PC-3 (cell line): ENCODE data around the gene MPZL1. TPM values are rescaled to one million over a fixed set of nuclear protein-coding genes. Genes with fewer than 3 reads are reported as not detected.

Source experiments
- ATAC-seq: fragments of 200-7000 bp; cut with Tn5 transposase; 2 replicates; pipeline ENCODE4 v1.9.1; 2020; ENCODE audit warnings: mild to moderate bottlenecking, moderate library complexity
- BruUV-seq: library from RNA; stranded (reverse); fragments of 400-500 nt; replicated peaks from 2 replicates; lab custom pipeline; 2021; lab: Mats Ljungman, UMichigan
- CTCF ChIA-PET: fragments of 300-600 bp; sonication (Branson Sonifier 250); formaldehyde crosslinking; loops from one replicate; lab custom pipeline; 2022; ENCODE audit warnings: antibody characterized with exemption; lab: Charles Lee
- POLR2A ChIA-PET: fragments of 300-600 bp; sonication (Branson Sonifier 250); formaldehyde crosslinking; loops from one replicate; lab custom pipeline; 2022; ENCODE audit warnings: antibody characterized with exemption; ENCODE audit not compliant: unreplicated experiment; lab: Charles Lee
- DNase-seq: peaks from one replicate; pipeline ENCODE4 v3.0.0-alpha.2; 2015
- H2AFZ ChIP-seq: fragments of 300-600 bp; sonication (generic); 2 replicates; pipeline ENCODE4 v1.6.0; 2016; ENCODE audit warnings: antibody characterized with exemption, low read length
- H3F3A ChIP-seq: fragments of 300-600 bp; sonication (generic); one replicate; pipeline ENCODE4 v1.6.0; 2017; ENCODE audit warnings: antibody characterized with exemption, low read length, control low read depth, mild to moderate bottlenecking; ENCODE audit not compliant: unreplicated experiment
- H3K27ac ChIP-seq: fragments of 300-600 bp; sonication (generic); 2 replicates; pipeline ENCODE4 v1.5.1; 2016; ENCODE audit warnings: mild to moderate bottlenecking, low read length
- H3K27me3 ChIP-seq: fragments of 300-600 bp; sonication (generic); 2 replicates; pipeline ENCODE4 v1.6.1; 2016; ENCODE audit warnings: low read length, mixed read lengths
- H3K36me3 ChIP-seq: fragments of 300-600 bp; sonication (generic); 2 replicates; pipeline ENCODE4 v1.6.1; 2016; ENCODE audit warnings: low read depth, mixed run types, low read length, mixed read lengths
- H3K4me1 ChIP-seq: fragments of 300-600 bp; sonication (generic); 2 replicates; pipeline ENCODE4 v1.5.1; 2016; ENCODE audit warnings: low read length; ENCODE audit not compliant: insufficient read depth
- H3K4me2 ChIP-seq: fragments of 300-600 bp; sonication (generic); 2 replicates; pipeline ENCODE4 v1.6.0; 2016; ENCODE audit warnings: low read length
- H3K4me3 ChIP-seq: fragments of 300-600 bp; sonication (generic); 2 replicates; pipeline ENCODE4 v1.5.1; 2016; ENCODE audit warnings: mild to moderate bottlenecking, low read length, mixed read lengths
- H3K79me2 ChIP-seq: fragments of 300-600 bp; sonication (generic); 2 replicates; pipeline ENCODE4 v1.6.1; 2017; ENCODE audit warnings: low read length, mixed read lengths
- H3K9ac ChIP-seq: fragments of 300-600 bp; sonication (generic); 2 replicates; pipeline ENCODE4 v1.6.0; 2016; ENCODE audit warnings: mild to moderate bottlenecking, low read length
- H3K9me2 ChIP-seq: fragments of 300-600 bp; sonication (generic); replicated peaks from 2 replicates; pipeline ENCODE4 v1.6.1; 2016; ENCODE audit warnings: mixed run types, low read length, mixed read lengths
- H3K9me3 ChIP-seq: fragments of 300-600 bp; sonication (generic); 2 replicates; pipeline ENCODE4 v1.6.1; 2016; ENCODE audit warnings: low read length, mixed read lengths
- H4K20me1 ChIP-seq: fragments of 300-600 bp; sonication (generic); 2 replicates; pipeline ENCODE4 v1.6.1; 2016; ENCODE audit warnings: low read length, mixed read lengths
- CTCF ChIP-seq: fragments of 300-600 bp; sonication (generic); conservative IDR thresholded peaks from 2 replicates; pipeline ENCODE4 v1.5.1; 2017; ENCODE audit warnings: antibody characterized with exemption, low read depth, mild to moderate bottlenecking, low read length
- EZH2 ChIP-seq: fragments of 300-600 bp; sonication (generic); IDR thresholded peaks from one replicate; pipeline ENCODE4 v1.6.1; 2017; ENCODE audit warnings: antibody characterized with exemption, mild to moderate bottlenecking, low read length; ENCODE audit not compliant: unreplicated experiment
- EZH2phosphoT487 ChIP-seq: fragments of 300-600 bp; sonication (generic); IDR thresholded peaks from 2 replicates; pipeline ENCODE4 v1.6.1; 2018; ENCODE audit warnings: mild to moderate bottlenecking, antibody characterized with exemption, low read length, borderline replicate concordance
- intact Hi-C: fragments of 100-400 bp; cut with micrococcal nuclease; formaldehyde crosslinking; loops from 2 replicates; pipeline ENCODE4 v1.9.0; 2023
- total RNA-seq: library from RNA; depleted of rRNA; stranded (reverse); fragments of >200 nt; gene quantifications from 2 replicates; pipeline ENCODE4 v1.2.3, GENCODE V29; 2014

MPZL1 gene
- total RNA-seq, 1 experiment from 2014 or later: 86.5 TPM

GRCh38 chr1:167734227-167734626 is 12.4 kb downstream of the MPZL1 start:
- intact Hi-C loops: no loop called here
- H3K9ac ChIP-seq: no peak overlapping the region
- TF ChIP-seq EZH2 (no peak), CTCF (no peak), EZH2phosphoT487 (no peak)
- peaks cover 15% of the 10 kb centered on the region; the same call in 1 of the 2 replicates for H3K36me3 ChIP-seq
- no peaks in the 10 kb centered on the region for H3K9me2 ChIP-seq
- no peaks in the 10 kb centered on the region for H4K20me1 ChIP-seq
- BruUV-seq: no TSS peak
- H3K4me2 ChIP-seq: no peak overlapping the region
- no peaks in the 10 kb centered on the region for H3K27me3 ChIP-seq
- ChIA-PET POLR2A (no interaction called here), CTCF (no interaction called here)
- ATAC-seq: no peak
- H3K27ac ChIP-seq: no peak overlapping the region
- no peak overlapping the region for H3K4me3 ChIP-seq
- H3K9me3 ChIP-seq: no peaks in the 10 kb centered on the region
- no peaks in the 10 kb centered on the region for H3F3A ChIP-seq
- peaks cover 87% of the 10 kb centered on the region for H3K79me2 ChIP-seq
- no peaks in the 10 kb centered on the region for H3K4me1 ChIP-seq
- no peak overlapping the region for H2AFZ ChIP-seq
- DNase-seq: no peak

- intact Hi-C loops: no loop called here
- no peaks in the 10 kb centered on the region for H3K9me3 ChIP-seq
- no peak overlapping the region for H3K9ac ChIP-seq
- no peak overlapping the region for H3K27ac ChIP-seq
- no peak overlapping the region for H3K4me2 ChIP-seq
- ATAC-seq (no peak), DNase-seq (no peak)
- no peaks in the 10 kb centered on the region for H3K4me1 ChIP-seq
- no peak overlapping the region for H3K4me3 ChIP-seq
- TF ChIP-seq EZH2: no peak
- no peak for TF ChIP-seq CTCF
- no peak for TF ChIP-seq EZH2phosphoT487
- peaks cover 15% of the 10 kb centered on the region; the same call in 1 of the 2 replicates for H3K36me3 ChIP-seq
- BruUV-seq: no TSS peak
- H3F3A ChIP-seq: no peaks in the 10 kb centered on the region
- CTCF ChIA-PET: no interaction called here
- no peaks in the 10 kb centered on the region for H3K27me3 ChIP-seq
- POLR2A ChIA-PET: no interaction called here
- H2AFZ ChIP-seq: no peak overlapping the region
- no peaks in the 10 kb centered on the region for H3K9me2 ChIP-seq
- H4K20me1 ChIP-seq: no peaks in the 10 kb centered on the region
- H3K79me2 ChIP-seq: peaks cover 87% of the 10 kb centered on the region
Observed at GRCh38 chr1:167734841-167735240, 13.1 kb downstream of the MPZL1 start.

GRCh38 chr1:167737169-167737568 is 15.4 kb downstream of the MPZL1 start:
- Histone ChIP-seq H3K79me2 (peaks cover 89% of the 10 kb centered on the region), H3K4me1 (peaks cover 7% of the 10 kb centered on the region), H3K27me3 (no peaks in the 10 kb centered on the region), H3K9me2 (no peaks in the 10 kb centered on the region), H3K27ac (no peak overlapping the region), H2AFZ (no peak overlapping the region), H3K9me3 (no peaks in the 10 kb centered on the region), H3F3A (no peaks in the 10 kb centered on the region), H3K4me2 (no peak overlapping the region), H4K20me1 (no peaks in the 10 kb centered on the region), H3K36me3 (0 out of 2 replicates have a peak, but pooled peaks cover 6% of the 10 kb centered on the region), H3K4me3 (no peak overlapping the region), H3K9ac (no peak overlapping the region)
- intact Hi-C loops: no loop called here
- DNase-seq: no peak
- ChIA-PET CTCF (no interaction called here), POLR2A (no interaction called here)
- ATAC-seq: no peak
- BruUV-seq: no TSS peak
- TF ChIP-seq EZH2phosphoT487: no peak
- no peak for TF ChIP-seq CTCF
- TF ChIP-seq EZH2: no peak
